Cardiac muscle cell (in vitro differentiated cells and primary cell): ENCODE data around the gene C5orf52. TPM values are rescaled to one million over a fixed set of nuclear protein-coding genes. Genes with fewer than 3 reads are reported as not detected.
A peak's percentile ranks its signal among the peaks of the same experiment; 100 is the strongest.

ENCODE experiments used
- DNase-seq, 2 donors: peaks; one replicate each; pipeline versions ENCODE4 v3.0.0 to v3.0.0-alpha.2; 2010 to 2017; ENCODE audit warnings: low read depth in 1 of 2, low spot score in 1 of 2
- H3K27ac ChIP-seq: fragments of 200-600 bp; sonication (generic); 2 replicates; pipeline ENCODE4 v1.5.1; 2016
- H3K27me3 ChIP-seq: fragments of 200-600 bp; sonication (generic); 2 replicates; pipeline ENCODE4 v1.6.0; 2016; ENCODE audit warnings: control low read depth
- H3K36me3 ChIP-seq: fragments of 200-600 bp; sonication (generic); 2 replicates; pipeline ENCODE4 v1.5.1; 2016; ENCODE audit warnings: control low read depth
- H3K4me1 ChIP-seq: fragments of 200-600 bp; sonication (generic); 2 replicates; pipeline ENCODE4 v1.8.1; 2017; ENCODE audit warnings: low read depth, mild to moderate bottlenecking, mixed run types
- H3K4me3 ChIP-seq: fragments of 200-600 bp; sonication (generic); 2 replicates; pipeline ENCODE4 v1.5.1; 2016; ENCODE audit warnings: mild to moderate bottlenecking
- H3K9me3 ChIP-seq: fragments of 200-600 bp; sonication (generic); 2 replicates; pipeline ENCODE4 v1.5.1; 2017; ENCODE audit warnings: low read depth, mild to moderate bottlenecking, control low read depth
- polyA plus RNA-seq: library from polyadenylated mRNA; unstranded; fragments of >200 nt; fragmentation: Nextera tagmentation; extraction: Ambion mirVana; gene quantifications from 2 replicates; pipeline ENCODE4 v1.2.1, GENCODE V29; 2016
- total RNA-seq: library from RNA; depleted of rRNA; stranded (reverse); fragments of >200 nt; gene quantifications from 2 replicates; pipeline ENCODE4 v1.2.3, GENCODE V29; 2016
- TF ChIP-seq, protein P1 (sequence below): IDR thresholded peaks from 2 replicates; pipeline ENCODE4 v1.5.1; 2012; ENCODE audit warnings: low read depth, mild to moderate bottlenecking, low read length

The C5orf52 gene
- not detected in 2 replicates for total RNA-seq
- polyA plus RNA-seq = not detected in 2 replicates

DNA sequence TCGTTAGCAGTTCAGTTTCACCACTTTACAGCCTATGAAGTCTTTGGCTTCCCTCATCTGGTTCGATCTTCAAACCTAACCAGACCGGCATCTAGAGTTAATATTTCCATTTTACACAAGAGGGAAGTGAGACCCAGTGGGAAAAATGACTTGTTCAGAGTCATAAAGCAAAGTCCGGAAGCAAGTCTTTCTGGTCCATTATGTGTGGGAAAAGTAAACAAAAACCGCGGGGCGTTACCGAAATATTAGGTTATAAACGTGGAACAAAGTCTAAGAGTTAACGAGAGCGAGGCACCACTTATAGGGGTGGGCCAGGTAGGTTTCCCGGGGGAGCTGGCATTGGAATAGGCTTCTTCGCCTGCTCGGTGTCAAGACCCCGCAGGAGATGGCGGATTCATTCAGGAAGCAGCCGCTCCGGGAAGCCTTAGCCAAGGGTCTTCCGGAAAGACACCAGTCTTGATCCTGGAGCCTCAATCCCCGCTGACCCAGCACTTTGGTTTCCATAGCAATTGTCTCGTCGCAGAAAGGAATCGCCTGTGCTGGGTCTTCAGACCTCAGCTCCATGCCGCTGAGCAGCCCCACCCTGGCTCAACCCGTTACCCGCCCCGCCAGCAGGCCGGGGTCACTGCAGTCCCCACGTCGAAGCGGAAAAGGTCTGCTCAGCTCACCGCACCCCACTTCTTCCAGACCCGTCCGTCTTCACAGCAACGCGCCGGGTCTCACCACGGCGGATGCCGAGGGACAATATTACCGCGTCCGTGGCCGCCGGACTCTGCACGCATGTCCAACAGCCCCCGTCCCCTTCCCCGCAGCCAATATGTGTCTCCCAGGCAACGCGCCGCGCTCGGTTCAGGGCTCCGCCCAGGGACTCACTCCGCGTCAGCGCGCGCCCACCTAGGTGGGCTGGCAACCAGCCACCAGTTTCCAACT, at the start of gene C5orf52:
Gene C5orf52 (plus strand): TSS at position 872 of the 930 bp plus-strand sequence. CDS start 82 bp downstream, outside the sequence.
- Histone ChIP-seq H3K27ac (no peak within 1 kb of the TSS), H3K9me3 (no peaks in the 10 kb centered on the region), H3K27me3 (peaks cover 37% of the 10 kb centered on the region), H3K4me3 (peak within 1 kb of the TSS; percentile 48), H3K36me3 (no peaks in the 10 kb centered on the region), H3K4me1 (no peaks in the 10 kb centered on the region)
- peak; percentile 39 to 66 for DNase-seq
- TF ChIP-seq, protein P1, sequence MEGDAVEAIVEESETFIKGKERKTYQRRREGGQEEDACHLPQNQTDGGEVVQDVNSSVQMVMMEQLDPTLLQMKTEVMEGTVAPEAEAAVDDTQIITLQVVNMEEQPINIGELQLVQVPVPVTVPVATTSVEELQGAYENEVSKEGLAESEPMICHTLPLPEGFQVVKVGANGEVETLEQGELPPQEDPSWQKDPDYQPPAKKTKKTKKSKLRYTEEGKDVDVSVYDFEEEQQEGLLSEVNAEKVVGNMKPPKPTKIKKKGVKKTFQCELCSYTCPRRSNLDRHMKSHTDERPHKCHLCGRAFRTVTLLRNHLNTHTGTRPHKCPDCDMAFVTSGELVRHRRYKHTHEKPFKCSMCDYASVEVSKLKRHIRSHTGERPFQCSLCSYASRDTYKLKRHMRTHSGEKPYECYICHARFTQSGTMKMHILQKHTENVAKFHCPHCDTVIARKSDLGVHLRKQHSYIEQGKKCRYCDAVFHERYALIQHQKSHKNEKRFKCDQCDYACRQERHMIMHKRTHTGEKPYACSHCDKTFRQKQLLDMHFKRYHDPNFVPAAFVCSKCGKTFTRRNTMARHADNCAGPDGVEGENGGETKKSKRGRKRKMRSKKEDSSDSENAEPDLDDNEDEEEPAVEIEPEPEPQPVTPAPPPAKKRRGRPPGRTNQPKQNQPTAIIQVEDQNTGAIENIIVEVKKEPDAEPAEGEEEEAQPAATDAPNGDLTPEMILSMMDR = no peak

DNA sequence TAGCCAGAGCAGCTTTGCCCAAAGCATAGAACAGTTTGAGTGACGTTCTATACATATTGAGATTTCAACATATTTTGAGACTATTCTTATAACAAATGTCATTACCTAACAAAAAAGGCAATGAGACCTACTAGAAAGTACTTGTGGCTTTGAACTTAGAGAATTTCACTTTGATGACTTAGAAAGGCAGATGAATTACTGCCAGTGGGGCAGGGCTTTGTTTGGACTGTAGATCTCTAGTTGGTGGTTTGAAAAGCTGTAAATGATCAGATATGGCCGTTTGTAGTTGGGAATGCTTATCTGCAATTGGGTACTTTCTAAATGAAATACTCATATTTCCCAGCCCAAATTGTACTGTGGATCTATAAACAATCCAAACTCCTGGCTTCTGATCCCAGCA, 47.2 kb upstream of the C5orf52 start:
- H3K36me3 ChIP-seq = no peaks in the 10 kb centered on the region
- H3K4me3 ChIP-seq = no peak overlapping the region
- no peak for DNase-seq
- TF ChIP-seq, protein P1 = no peak
- H3K4me1 ChIP-seq = no peaks in the 10 kb centered on the region
- H3K27me3 ChIP-seq = no peaks in the 10 kb centered on the region
- H3K9me3 ChIP-seq = no peaks in the 10 kb centered on the region
- no peak overlapping the region for H3K27ac ChIP-seq

DNA sequence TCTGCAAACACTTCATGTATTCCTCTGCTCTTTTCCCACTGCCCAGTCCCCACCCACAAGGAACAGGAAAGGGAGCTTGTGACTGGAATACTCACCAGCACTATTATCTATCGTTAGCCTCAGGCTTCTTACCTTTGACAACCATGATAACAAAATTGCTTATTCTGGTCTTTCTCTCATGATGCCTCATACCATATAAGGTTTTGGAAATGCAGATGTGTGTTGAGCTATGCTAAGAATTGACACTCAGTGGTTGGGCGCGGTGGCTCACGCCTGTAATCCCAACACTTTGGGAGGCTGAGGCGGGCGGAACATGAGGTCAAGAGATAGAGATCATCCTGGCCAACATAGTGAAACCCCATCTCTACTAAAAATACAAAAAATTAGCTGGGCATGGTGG, 44.5 kb upstream of the C5orf52 start:
- Histone ChIP-seq H3K36me3 (no peaks in the 10 kb centered on the region), H3K27ac (no peak overlapping the region), H3K4me1 (no peaks in the 10 kb centered on the region), H3K27me3 (no peaks in the 10 kb centered on the region), H3K9me3 (no peaks in the 10 kb centered on the region), H3K4me3 (no peak overlapping the region)
- DNase-seq = no peak
- TF ChIP-seq, protein P1 = no peak

DNA sequence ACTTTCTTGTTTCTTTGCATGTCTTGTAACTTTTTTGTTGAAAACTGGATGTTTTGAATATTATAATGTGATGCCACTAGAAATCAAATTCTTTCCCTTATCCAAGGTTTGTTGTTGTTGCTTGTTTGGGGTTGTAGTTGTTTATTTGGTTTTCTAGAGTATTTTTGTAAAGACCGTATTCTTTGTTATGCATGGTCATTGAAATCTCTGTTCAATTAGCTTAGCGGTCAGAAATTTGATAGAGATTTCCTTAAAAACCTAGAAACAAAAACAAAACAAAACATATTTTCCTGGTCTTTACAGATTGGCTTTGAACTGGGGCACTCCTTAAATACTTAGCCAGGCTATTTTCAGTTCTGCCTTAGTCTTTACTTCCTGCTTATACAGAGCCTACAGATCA, 41.0 kb upstream of the C5orf52 start:
- H3K4me3 ChIP-seq = no peak overlapping the region
- TF ChIP-seq, protein P1 = no peak
- H3K27me3 ChIP-seq = no peaks in the 10 kb centered on the region
- no peaks in the 10 kb centered on the region for H3K36me3 ChIP-seq
- no peak overlapping the region for H3K27ac ChIP-seq
- no peaks in the 10 kb centered on the region for H3K4me1 ChIP-seq
- H3K9me3 ChIP-seq = no peaks in the 10 kb centered on the region
- DNase-seq = no peak

DNA sequence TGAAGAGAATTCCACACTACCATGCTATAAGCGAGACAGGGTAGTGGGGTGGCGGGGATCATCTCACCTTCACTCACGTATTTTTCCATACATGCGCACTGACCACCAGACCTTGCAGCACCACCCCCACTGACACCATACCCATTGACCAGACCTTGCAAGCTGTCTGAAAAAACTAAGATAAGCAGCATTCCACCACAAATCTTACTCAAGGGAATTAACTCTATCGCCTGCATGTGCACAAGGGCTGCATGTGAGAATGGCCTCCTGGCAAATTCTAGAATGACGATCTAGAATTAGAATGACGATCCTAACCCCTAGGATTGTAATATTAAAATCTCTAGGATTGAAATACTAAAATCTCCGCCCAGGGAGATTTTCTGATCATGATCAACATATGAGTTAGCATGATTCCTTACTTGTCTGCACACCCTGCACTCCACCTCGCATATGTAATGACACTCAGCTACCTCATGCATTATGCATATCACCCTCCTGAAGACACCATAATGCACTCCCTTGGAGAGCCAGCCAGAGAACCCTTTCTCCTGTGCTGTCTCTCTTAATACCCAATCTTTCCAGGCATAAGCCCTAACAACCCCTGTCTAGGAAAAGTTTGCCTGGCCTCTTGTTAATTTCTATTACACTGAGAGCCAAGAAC, 30.8 kb upstream of the C5orf52 start:
- Histone ChIP-seq H3K27me3 (no peaks in the 10 kb centered on the region), H3K4me3 (no peak overlapping the region), H3K4me1 (no peaks in the 10 kb centered on the region), H3K27ac (no peak overlapping the region), H3K9me3 (no peaks in the 10 kb centered on the region), H3K36me3 (no peaks in the 10 kb centered on the region)
- no peak for DNase-seq
- TF ChIP-seq, protein P1 = no peak
